HEK293T (cell line): ENCODE data around the gene TST.

Experiments used
- CTCF ChIA-PET: fragments of 350-600 bp; formaldehyde crosslinking; extraction: SDS; loops from one replicate; lab custom pipeline; 2021; ENCODE audit warnings: antibody characterized with exemption, inconsistent platforms; lab: Yijun Ruan, JAX
- POLR2A ChIA-PET: fragments of 350-600 bp; formaldehyde crosslinking; extraction: SDS; loops from one replicate; lab custom pipeline; 2020; ENCODE audit warnings: antibody characterized with exemption, inconsistent platforms; lab: Yijun Ruan, JAX
- DNase-seq: peaks from one replicate; pipeline ENCODE4 v3.0.0; 2012; ENCODE audit warnings: mixed read lengths; ENCODE audit errors: extremely low spot score
- ARNT ChIP-seq: fragments of 450-650 bp; IDR thresholded peaks from 2 replicates; pipeline ENCODE4 v1.6.1; 2017; ENCODE audit warnings: mild to moderate bottlenecking
- BHLHE40 ChIP-seq: fragments of 450-650 bp; IDR thresholded peaks from 2 replicates; pipeline ENCODE4 v1.6.1; 2016; ENCODE audit warnings: mild to moderate bottlenecking, moderate library complexity, borderline replicate concordance
- CTBP1 ChIP-seq: fragments of 450-650 bp; IDR thresholded peaks from 2 replicates; pipeline ENCODE4 v1.6.1; 2016; ENCODE audit warnings: borderline replicate concordance
- ELF4 ChIP-seq: fragments of 450-650 bp; IDR thresholded peaks from 2 replicates; pipeline ENCODE4 v1.6.1; 2017; ENCODE audit warnings: antibody characterized with exemption
- FOXA1 ChIP-seq: fragments of 450-650 bp; IDR thresholded peaks from 2 replicates; pipeline ENCODE4 v1.6.1; 2016; ENCODE audit warnings: mild to moderate bottlenecking
- FOXK2 ChIP-seq: fragments of 450-650 bp; IDR thresholded peaks from 2 replicates; pipeline ENCODE4 v1.6.1; 2016; ENCODE audit warnings: mild to moderate bottlenecking
- FOXM1 ChIP-seq: fragments of 450-650 bp; IDR thresholded peaks from 2 replicates; pipeline ENCODE4 v1.6.1; 2017; ENCODE audit warnings: mild to moderate bottlenecking, borderline replicate concordance
- HDGF ChIP-seq: fragments of 450-650 bp; IDR thresholded peaks from 2 replicates; pipeline ENCODE4 v1.6.1; 2017; ENCODE audit warnings: antibody characterized with exemption, borderline replicate concordance
- L3MBTL2 ChIP-seq: fragments of 450-650 bp; conservative IDR thresholded peaks from 2 replicates; pipeline ENCODE4 v1.6.1; 2016; ENCODE audit warnings: mild to moderate bottlenecking
- LEF1 ChIP-seq: fragments of 450-650 bp; IDR thresholded peaks from 2 replicates; pipeline ENCODE4 v1.6.1; 2017; ENCODE audit warnings: mild to moderate bottlenecking, borderline replicate concordance
- NFRKB ChIP-seq: fragments of 450-650 bp; IDR thresholded peaks from 2 replicates; pipeline ENCODE4 v1.6.1; 2016; ENCODE audit warnings: mild to moderate bottlenecking, moderate library complexity
- SP1 ChIP-seq: fragments of 450-650 bp; IDR thresholded peaks from 2 replicates; pipeline ENCODE4 v1.6.1; 2017
- SUZ12 ChIP-seq: fragments of 450-650 bp; IDR thresholded peaks from 2 replicates; pipeline ENCODE4 v1.6.1; 2016; ENCODE audit warnings: mild to moderate bottlenecking
- TARDBP ChIP-seq: fragments of 450-650 bp; IDR thresholded peaks from 2 replicates; pipeline ENCODE4 v1.6.1; 2016
- ZNF384 ChIP-seq: fragments of 450-650 bp; IDR thresholded peaks from 2 replicates; pipeline ENCODE4 v1.6.1; 2016
- TF ChIP-seq, protein P1 (sequence below): fragments of 450-650 bp; IDR thresholded peaks from 2 replicates; pipeline ENCODE4 v1.6.1; 2016

The TST gene

DNA sequence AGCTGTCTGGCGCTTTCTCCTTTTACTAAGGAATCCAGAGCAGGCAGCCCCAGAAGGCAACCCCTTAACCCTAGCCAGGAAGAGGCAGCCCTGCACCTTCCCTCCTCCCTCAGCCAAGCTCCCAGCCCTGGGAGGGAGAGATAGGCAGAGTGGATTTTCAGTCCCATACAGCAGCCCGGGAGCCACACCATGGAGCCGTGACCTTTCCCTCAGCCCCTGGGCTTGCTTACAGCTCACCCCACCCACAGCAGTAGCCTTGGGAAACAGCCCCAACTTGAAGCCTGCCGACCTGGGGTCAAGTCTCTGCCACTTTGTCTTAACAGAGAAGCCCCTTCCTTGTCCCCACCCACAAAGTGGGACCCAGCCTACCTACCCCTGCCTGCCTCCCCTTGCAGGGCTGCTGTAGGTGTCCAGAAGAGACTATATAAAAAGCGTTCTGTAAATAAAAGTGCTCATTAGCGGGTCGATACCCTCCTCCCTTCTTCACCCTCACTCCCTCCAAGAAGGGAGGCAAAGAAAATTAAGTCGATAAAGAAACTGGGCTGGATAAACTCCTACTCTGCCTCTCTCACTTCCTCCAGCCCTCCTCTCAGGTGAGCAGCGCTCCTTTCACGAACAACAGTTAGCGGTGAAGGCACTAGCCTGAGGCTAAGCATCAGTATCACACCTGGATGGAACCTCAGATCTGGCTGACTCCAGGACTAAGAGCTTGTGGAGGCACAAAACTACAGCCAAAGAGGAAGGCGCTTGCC, 4.2 kb downstream of the TST start:
- ChIA-PET CTCF (interaction anchor here (0.6 kb wide), 1 partner anchor 356 kb away, joined by 5 read pairs; no protein-coding TSS in a partner anchor), POLR2A (interaction anchor here (0.8 kb wide), 1 partner anchor 185 kb away, joined by 4 read pairs; no protein-coding TSS in a partner anchor)
- no peak for DNase-seq
- TF ChIP-seq FOXK2 (no peak), BHLHE40 (no peak), CTBP1 (no peak), ZNF384 (no peak), HDGF (no peak)

DNA sequence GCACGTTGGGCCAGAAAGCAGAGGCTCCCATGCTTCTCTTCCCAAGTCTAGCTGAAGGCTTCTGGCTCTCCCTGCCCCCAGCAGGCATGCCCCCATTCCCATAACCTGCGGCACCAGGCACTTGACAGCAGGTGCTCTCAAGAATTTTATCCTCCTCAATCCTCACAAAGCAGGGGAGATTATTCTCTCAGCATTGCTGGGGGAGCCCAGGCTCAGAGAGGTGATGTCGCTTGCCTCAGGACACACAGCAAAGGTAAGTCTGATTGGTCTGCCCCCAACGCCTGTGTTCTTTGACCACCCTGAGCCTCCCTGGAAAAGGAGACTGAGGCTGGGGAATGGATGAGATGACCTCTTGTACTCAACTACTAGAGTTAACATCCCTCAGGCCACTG, 4.8 kb downstream of the TST start:
- CTCF ChIA-PET: no interaction called here
- TF ChIP-seq BHLHE40 (no peak), FOXA1 (no peak), FOXM1 (no peak), ZNF384 (no peak), FOXK2 (no peak), SP1 (no peak), ELF4 (no peak), L3MBTL2 (no peak), NFRKB (no peak), CTBP1 (no peak), ARNT (no peak)
- TF ChIP-seq, protein P1, sequence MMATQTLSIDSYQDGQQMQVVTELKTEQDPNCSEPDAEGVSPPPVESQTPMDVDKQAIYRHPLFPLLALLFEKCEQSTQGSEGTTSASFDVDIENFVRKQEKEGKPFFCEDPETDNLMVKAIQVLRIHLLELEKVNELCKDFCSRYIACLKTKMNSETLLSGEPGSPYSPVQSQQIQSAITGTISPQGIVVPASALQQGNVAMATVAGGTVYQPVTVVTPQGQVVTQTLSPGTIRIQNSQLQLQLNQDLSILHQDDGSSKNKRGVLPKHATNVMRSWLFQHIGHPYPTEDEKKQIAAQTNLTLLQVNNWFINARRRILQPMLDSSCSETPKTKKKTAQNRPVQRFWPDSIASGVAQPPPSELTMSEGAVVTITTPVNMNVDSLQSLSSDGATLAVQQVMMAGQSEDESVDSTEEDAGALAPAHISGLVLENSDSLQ: no peak
- POLR2A ChIA-PET: interaction anchor here (0.8 kb wide), 1 partner anchor 186 kb away, joined by 4 read pairs; no protein-coding TSS in a partner anchor
- DNase-seq: no peak

DNA sequence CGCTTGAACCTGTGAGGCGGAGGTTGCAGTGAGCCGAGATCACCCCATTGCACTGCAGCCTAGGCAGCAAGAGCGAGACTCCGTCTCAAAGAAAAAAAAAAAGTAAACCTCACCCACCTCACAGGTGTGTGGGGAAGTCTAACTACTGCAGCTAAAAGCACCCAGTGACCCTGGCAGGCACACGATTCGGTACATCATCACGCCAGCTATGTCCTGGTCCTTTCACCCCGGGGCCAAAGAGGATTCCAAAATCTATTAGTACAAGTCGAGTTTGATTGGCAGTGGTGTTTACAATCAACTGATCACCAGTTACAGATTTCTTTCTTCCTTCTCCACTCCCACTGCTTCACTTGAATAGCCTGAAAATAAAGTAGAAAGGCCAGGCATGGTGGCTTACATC, 6.3 kb downstream of the TST start:
- CTCF ChIA-PET: interaction anchor here (1.7 kb wide), 1 partner anchor 14 kb away, joined by 4 read pairs; no protein-coding TSS in a partner anchor
- TF ChIP-seq SP1: no peak
- TF ChIP-seq HDGF: no peak
- TF ChIP-seq CTBP1: no peak
- TF ChIP-seq TARDBP: no peak
- TF ChIP-seq ELF4: no peak
- TF ChIP-seq FOXA1: no peak
- TF ChIP-seq ZNF384: no peak
- no peak for TF ChIP-seq FOXK2
- no peak for TF ChIP-seq ARNT
- POLR2A ChIA-PET: interaction anchor here (0.6 kb wide), 1 partner anchor 237 kb away, joined by 3 read pairs; the partner anchor contains the start of gene IFT27
- no peak for DNase-seq

DNA sequence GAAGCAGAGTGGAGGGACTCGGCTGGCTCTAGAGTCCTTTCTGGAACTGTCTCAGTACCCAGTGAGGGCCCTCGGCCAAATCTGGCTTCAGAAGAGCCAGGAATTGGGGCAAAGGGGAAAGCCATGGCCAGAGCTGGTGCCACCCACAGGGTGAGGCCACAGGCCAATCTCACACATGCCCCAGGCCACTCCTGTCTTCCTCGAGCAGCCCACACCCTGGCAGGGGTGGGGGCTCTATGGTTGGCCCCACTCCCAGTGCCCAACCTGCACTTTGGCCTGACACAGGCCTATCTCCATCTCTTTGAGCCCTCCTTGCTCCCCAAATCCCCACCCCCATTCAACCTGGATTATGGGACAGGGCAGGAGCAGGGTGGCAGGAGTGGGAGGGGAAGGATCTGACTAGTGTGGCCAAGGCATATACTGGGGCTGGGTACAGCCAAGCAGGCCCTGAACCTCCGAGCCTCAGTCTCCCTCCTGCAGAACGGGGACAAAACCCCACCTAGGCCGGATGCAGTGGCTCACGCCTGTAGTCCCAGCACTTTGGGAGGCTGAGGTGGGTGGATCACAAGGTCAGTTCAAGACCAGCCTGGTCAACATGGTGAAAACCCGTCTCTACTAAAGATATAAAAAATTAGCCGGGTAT, 6.9 kb downstream of the TST start:
- POLR2A ChIA-PET: interaction anchor here (1.1 kb wide), 1 partner anchor 13 kb away, joined by 3 read pairs; no protein-coding TSS in a partner anchor
- DNase-seq: no peak
- CTCF ChIA-PET: interaction anchor here (1.7 kb wide), 1 partner anchor 14 kb away, joined by 4 read pairs; no protein-coding TSS in a partner anchor

DNA sequence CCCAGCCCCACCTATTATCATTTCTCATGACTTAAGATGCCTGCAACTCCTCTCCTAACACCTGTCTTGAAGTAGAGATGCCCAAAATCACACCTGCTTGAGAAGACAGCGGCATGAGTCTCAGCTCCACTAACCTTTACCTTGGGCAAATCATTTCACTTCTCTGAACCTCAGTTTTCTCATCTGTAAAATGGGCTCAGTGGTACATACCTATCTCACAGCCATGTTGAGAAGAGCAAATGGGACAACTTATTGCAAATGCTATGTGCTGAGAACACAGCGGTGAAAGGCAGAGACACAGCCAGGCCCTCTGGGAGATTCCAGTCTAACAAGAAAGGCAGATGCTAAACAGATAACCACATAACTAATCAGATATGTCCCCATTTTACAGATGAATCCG, 7.8 kb downstream of the TST start:
- no peak for DNase-seq
- TF ChIP-seq ELF4: no peak
- no peak for TF ChIP-seq L3MBTL2
- CTCF ChIA-PET: no interaction called here
- POLR2A ChIA-PET: interaction anchor here (1.1 to 3.5 kb wide), 2 partner anchors 8 to 14 kb away, joined by 3 to 21 read pairs; partner anchors contain the start of genes MPST and TST

More for the DNA sequence above, 6.9 kb downstream of the TST start:
- no peak for TF ChIP-seq HDGF
- TF ChIP-seq ZNF384: no peak
- no peak for TF ChIP-seq FOXM1
- no peak for TF ChIP-seq LEF1
- TF ChIP-seq, protein P1: no peak
- no peak for TF ChIP-seq CTBP1
- TF ChIP-seq L3MBTL2: no peak
- no peak for TF ChIP-seq SUZ12
- no peak for TF ChIP-seq ELF4
- TF ChIP-seq BHLHE40: no peak
- TF ChIP-seq FOXA1: no peak
- no peak for TF ChIP-seq SP1
- TF ChIP-seq TARDBP: no peak

DNA sequence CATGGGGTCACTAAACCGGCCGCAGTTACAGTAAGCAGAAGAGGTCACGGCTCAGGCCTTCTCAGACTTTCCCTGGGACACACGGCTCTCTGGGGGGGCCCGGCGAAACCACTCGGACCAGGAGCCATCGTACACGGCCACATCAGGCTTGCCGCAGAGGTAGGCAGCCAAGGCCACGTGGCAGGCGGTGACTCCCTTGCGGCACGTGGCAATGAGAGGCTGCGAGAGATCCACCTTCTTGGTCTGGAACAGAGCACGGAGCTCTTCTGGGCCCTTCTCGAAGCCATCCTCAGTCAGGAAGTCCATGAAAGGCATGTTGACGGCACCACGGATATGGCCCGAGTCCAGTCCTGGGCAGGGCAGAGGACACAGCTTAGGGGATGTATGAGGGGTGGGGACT, 8.3 kb downstream of the TST start:
- ChIA-PET POLR2A (interaction anchor here (1.1 to 3.5 kb wide), 2 partner anchors 8 to 15 kb away, joined by 3 to 21 read pairs; partner anchors contain the start of genes MPST and TST), CTCF (no interaction called here)
- DNase-seq: no peak
- TF ChIP-seq FOXM1 (no peak), ARNT (no peak), ELF4 (no peak), SUZ12 (no peak), L3MBTL2 (no peak), FOXK2 (no peak), HDGF (no peak)

DNA sequence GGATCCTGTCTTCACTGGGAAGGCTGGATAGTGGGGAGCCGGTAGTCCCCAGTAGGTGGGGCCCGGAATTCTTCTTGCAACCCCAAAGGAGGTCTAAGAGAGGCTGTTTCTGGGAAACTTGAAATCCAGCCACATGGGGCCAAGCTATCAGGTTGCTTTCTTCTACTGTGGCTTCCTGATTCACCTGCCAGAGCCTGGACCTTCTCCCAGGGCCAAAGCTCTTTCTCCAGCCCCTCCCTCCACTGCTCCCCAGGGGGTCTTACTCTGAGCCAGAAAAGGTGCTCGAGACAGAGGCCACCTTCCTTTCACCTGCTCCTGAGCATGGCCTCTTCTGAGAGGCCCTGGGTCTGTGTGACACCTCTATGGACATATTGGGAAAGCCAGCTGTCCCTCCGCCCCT, 9.1 kb downstream of the TST start:
- ChIA-PET POLR2A (interaction anchor here (3.5 kb wide), 1 partner anchor 9 kb away, joined by 21 read pairs; the partner anchor contains the start of genes MPST and TST), CTCF (no interaction called here)
- no peak for DNase-seq
- TF ChIP-seq ARNT: no peak
- TF ChIP-seq SUZ12: no peak
- TF ChIP-seq TARDBP: no peak
- TF ChIP-seq HDGF: no peak
- TF ChIP-seq L3MBTL2: no peak
- TF ChIP-seq CTBP1: no peak
- no peak for TF ChIP-seq SP1
- TF ChIP-seq ZNF384: no peak
- TF ChIP-seq NFRKB: no peak
- TF ChIP-seq ELF4: no peak
- TF ChIP-seq FOXM1: no peak
- TF ChIP-seq, protein P1: no peak
